ENCODE measurements around the gene EMC8. TPM values are rescaled to one million over a fixed set of nuclear protein-coding genes. Genes with fewer than 3 reads are reported as not detected.
"Not testable (repeated sequence)": the region's sequence is repeated elsewhere in the genome, so short reads cannot be mapped to it uniquely, and the experiment has no call there.

Gene EMC8
- total and polyA plus RNA-seq, 4 donors = 14.5 to 23.0 (median 19.0) TPM

GRCh38 chr16:85812031-85812807 is 12.9 kb upstream of the EMC8 start:
- H3K27me3 ChIP-seq (ENCODE audit: control insufficient read depth in 1 of 2, insufficient read depth in 2 of 2, low read length in 1 of 2) = no peaks in the 10 kb centered on the region
- H3K27ac ChIP-seq (ENCODE audit: low read depth in 1 of 2, low read length in 2 of 2) = no peak overlapping the region
- H3K36me3 ChIP-seq (ENCODE audit: control insufficient read depth in 1 of 2, insufficient read depth in 2 of 2, low read length in 1 of 2) = no peaks in the 10 kb centered on the region
- no peaks in the 10 kb centered on the region for H3K9me3 ChIP-seq (ENCODE audit: control insufficient read depth, low read length)
- ATAC-seq (ENCODE audit: low FRiP score) = no peak
- intact Hi-C loops (cut with DNase I) = no loop called here
- no peak overlapping the region for H3K4me3 ChIP-seq (ENCODE audit: low read length in 2 of 2)
- 25 to 27% methylated on average over 37 of the region's 37 CpGs for WGBS, 2 donors
- DNase-seq = no peak
- H3K4me1 ChIP-seq (ENCODE audit: control insufficient read depth in 1 of 2, insufficient read depth in 2 of 2, low read length in 2 of 2) = no peaks in the 10 kb centered on the region

GRCh38 chr16:85810742-85811115 is 11.4 kb upstream of the EMC8 start:
- ATAC-seq (ENCODE audit: low FRiP score) = no peak
- H3K9me3 ChIP-seq (ENCODE audit: control insufficient read depth, low read length) = no peaks in the 10 kb centered on the region
- H3K27ac ChIP-seq (ENCODE audit: low read depth in 1 of 2, low read length in 2 of 2) = no peak overlapping the region
- intact Hi-C loops (cut with DNase I) = no loop called here
- H3K27me3 ChIP-seq (ENCODE audit: control insufficient read depth in 1 of 2, insufficient read depth in 2 of 2, low read length in 1 of 2) = no peaks in the 10 kb centered on the region
- no peaks in the 10 kb centered on the region for H3K4me1 ChIP-seq (ENCODE audit: control insufficient read depth in 1 of 2, insufficient read depth in 2 of 2, low read length in 2 of 2)
- H3K4me3 ChIP-seq (ENCODE audit: low read length in 2 of 2) = no peak overlapping the region
- H3K36me3 ChIP-seq (ENCODE audit: control insufficient read depth in 1 of 2, insufficient read depth in 2 of 2, low read length in 1 of 2) = peaks cover 0 to 2% of the 10 kb centered on the region in 2 donors
- 82 to 91% methylated on average over 7 of the region's 7 CpGs for WGBS, 2 donors
- no peak for DNase-seq

- ATAC-seq (ENCODE audit: low FRiP score) = no peak
- no peaks in the 10 kb centered on the region for H3K9me3 ChIP-seq (ENCODE audit: control insufficient read depth, low read length)
- H3K36me3 ChIP-seq (ENCODE audit: control insufficient read depth in 1 of 2, insufficient read depth in 2 of 2, low read length in 1 of 2) = peaks cover 0 to 5% of the 10 kb centered on the region in 2 donors
- no peak for DNase-seq
- H3K4me3 ChIP-seq (ENCODE audit: low read length in 2 of 2) = no peak overlapping the region
- H3K27ac ChIP-seq (ENCODE audit: low read depth in 1 of 2, low read length in 2 of 2) = no peak overlapping the region
- intact Hi-C loops (cut with DNase I) = no loop called here
- 80 to 83% methylated on average over 13 of the region's 13 CpGs for WGBS, 2 donors
- H3K4me1 ChIP-seq (ENCODE audit: control insufficient read depth in 1 of 2, insufficient read depth in 2 of 2, low read length in 2 of 2) = no peaks in the 10 kb centered on the region
- H3K27me3 ChIP-seq (ENCODE audit: control insufficient read depth in 1 of 2, insufficient read depth in 2 of 2, low read length in 1 of 2) = no peaks in the 10 kb centered on the region
These were observed 10.9 kb upstream of the EMC8 start for GRCh38 chr16:85810097-85810741.

- no peak overlapping the region for H3K27ac ChIP-seq (ENCODE audit: low read depth in 1 of 2, low read length in 2 of 2)
- H3K9me3 ChIP-seq (ENCODE audit: control insufficient read depth, low read length) = no peaks in the 10 kb centered on the region
- ATAC-seq (ENCODE audit: low FRiP score) (no peak), DNase-seq (no peak)
- no peaks in the 10 kb centered on the region for H3K4me1 ChIP-seq (ENCODE audit: control insufficient read depth in 1 of 2, insufficient read depth in 2 of 2, low read length in 2 of 2)
- no peaks in the 10 kb centered on the region for H3K27me3 ChIP-seq (ENCODE audit: control insufficient read depth in 1 of 2, insufficient read depth in 2 of 2, low read length in 1 of 2)
- no peak overlapping the region for H3K4me3 ChIP-seq (ENCODE audit: low read length in 2 of 2)
- WGBS, 2 donors = 68 to 71% methylated on average over 10 of the region's 10 CpGs
- peaks cover 0 to 9% of the 10 kb centered on the region in 2 donors for H3K36me3 ChIP-seq (ENCODE audit: control insufficient read depth in 1 of 2, insufficient read depth in 2 of 2, low read length in 1 of 2)
- intact Hi-C loops (cut with DNase I) = no loop called here
These were observed 10.3 kb upstream of the EMC8 start for GRCh38 chr16:85809645-85810044.

- Histone ChIP-seq H3K27me3 (ENCODE audit: control insufficient read depth in 1 of 2, insufficient read depth in 2 of 2, low read length in 1 of 2) (no peaks in the 10 kb centered on the region), H3K4me1 (ENCODE audit: control insufficient read depth in 1 of 2, insufficient read depth in 2 of 2, low read length in 2 of 2) (no peaks in the 10 kb centered on the region), H3K27ac (ENCODE audit: low read depth in 1 of 2, low read length in 2 of 2) (no peak overlapping the region), H3K4me3 (ENCODE audit: low read length in 2 of 2) (no peak overlapping the region), H3K36me3 (ENCODE audit: control insufficient read depth in 1 of 2, insufficient read depth in 2 of 2, low read length in 1 of 2) (peaks cover 0 to 9% of the 10 kb centered on the region in 2 donors), H3K9me3 (ENCODE audit: control insufficient read depth, low read length) (no peaks in the 10 kb centered on the region)
- 88 to 93% methylated on average over 7 of the region's 7 CpGs for WGBS, 2 donors
- intact Hi-C loops (cut with DNase I) = no loop called here
- ATAC-seq (ENCODE audit: low FRiP score) (no peak), DNase-seq (no peak)
These were observed 9.6 kb upstream of the EMC8 start for GRCh38 chr16:85808926-85809325.

- H3K4me1 ChIP-seq (ENCODE audit: control insufficient read depth in 1 of 2, insufficient read depth in 2 of 2, low read length in 2 of 2); H3K4me3 ChIP-seq (ENCODE audit: low read length in 2 of 2); H3K9me3 ChIP-seq (ENCODE audit: control insufficient read depth, low read length); H3K27ac ChIP-seq (ENCODE audit: low read depth in 1 of 2, low read length in 2 of 2); H3K27me3 ChIP-seq (ENCODE audit: control insufficient read depth in 1 of 2, insufficient read depth in 2 of 2, low read length in 1 of 2); intact Hi-C loops (cut with DNase I); ATAC-seq (ENCODE audit: low FRiP score); DNase-seq; H3K36me3 ChIP-seq (ENCODE audit: control insufficient read depth in 1 of 2, insufficient read depth in 2 of 2, low read length in 1 of 2): not testable (repeated sequence)
- WGBS, 2 donors = 88 to 94% methylated on average over 10 to 21 of the region's 27 CpGs
These were observed 8.8 kb upstream of the EMC8 start for GRCh38 chr16:85808104-85808503.

DNA sequence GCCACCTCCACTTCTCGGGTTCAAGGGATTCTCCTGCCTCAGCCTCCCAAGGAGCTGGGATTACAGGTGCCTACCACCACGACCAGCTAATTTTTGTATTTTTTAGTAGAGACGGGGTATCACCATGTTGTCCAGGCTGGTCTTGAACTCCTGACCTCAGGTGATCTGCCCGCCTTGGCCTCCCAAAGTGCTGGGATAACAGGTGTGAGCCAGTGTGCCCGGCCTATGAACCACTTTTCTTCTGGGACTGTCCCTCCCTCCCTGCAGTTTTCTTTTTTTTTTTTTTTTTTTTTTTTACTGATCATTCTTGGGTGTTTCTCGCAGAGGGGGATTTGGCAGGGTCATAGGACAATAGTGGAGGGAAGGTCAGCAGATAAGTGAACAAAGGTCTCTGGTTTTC is 8.0 kb upstream of the EMC8 start:
- H3K4me3 ChIP-seq (ENCODE audit: low read length in 2 of 2); H3K27me3 ChIP-seq (ENCODE audit: control insufficient read depth in 1 of 2, insufficient read depth in 2 of 2, low read length in 1 of 2); H3K27ac ChIP-seq (ENCODE audit: low read depth in 1 of 2, low read length in 2 of 2); DNase-seq; H3K4me1 ChIP-seq (ENCODE audit: control insufficient read depth in 1 of 2, insufficient read depth in 2 of 2, low read length in 2 of 2); H3K9me3 ChIP-seq (ENCODE audit: control insufficient read depth, low read length); ATAC-seq (ENCODE audit: low FRiP score); H3K36me3 ChIP-seq (ENCODE audit: control insufficient read depth in 1 of 2, insufficient read depth in 2 of 2, low read length in 1 of 2); intact Hi-C loops (cut with DNase I): not testable (repeated sequence)
- WGBS, 2 donors = 88 to 92% methylated on average over 5 to 6 of the region's 6 CpGs

GRCh38 chr16:85806539-85806938 is 7.2 kb upstream of the EMC8 start:
- WGBS, 2 donors = 94 to 95% methylated on average over 11 of the region's 11 CpGs

More at GRCh38 chr16:85806539-85806938, 7.2 kb upstream of the EMC8 start:
- no peak for ATAC-seq (ENCODE audit: low FRiP score)
- DNase-seq = no peak
- Histone ChIP-seq H3K4me1 (ENCODE audit: control insufficient read depth in 1 of 2, insufficient read depth in 2 of 2, low read length in 2 of 2) (no peaks in the 10 kb centered on the region), H3K4me3 (ENCODE audit: low read length in 2 of 2) (no peak overlapping the region), H3K36me3 (ENCODE audit: control insufficient read depth in 1 of 2, insufficient read depth in 2 of 2, low read length in 1 of 2) (peaks cover 0 to 11% of the 10 kb centered on the region in 2 donors), H3K9me3 (ENCODE audit: control insufficient read depth, low read length) (no peaks in the 10 kb centered on the region), H3K27ac (ENCODE audit: low read depth in 1 of 2, low read length in 2 of 2) (no peak overlapping the region), H3K27me3 (ENCODE audit: control insufficient read depth in 1 of 2, insufficient read depth in 2 of 2, low read length in 1 of 2) (no peaks in the 10 kb centered on the region)
- intact Hi-C loops (cut with DNase I) = no loop called here
